HL-60 (cell line): ENCODE measurements around the gene EMD.
A peak's percentile ranks its signal among the peaks of the same experiment; 100 is the strongest.

Experiments used
- DNase-seq, 2 experiments: peaks; one replicate each; pipeline ENCODE4 v3.0.0-alpha.2; 2010 to 2020; ENCODE audit warnings: low read depth in 1 of 2, low spot score in 1 of 2
- H3K27ac ChIP-seq: fragments of 250-450 bp; sonication (Bioruptor Pico); replicated peaks from 2 replicates; pipeline ENCODE4 v1.5.1; 2020; ENCODE audit warnings: mild to moderate bottlenecking, moderate library complexity
- H3K27me3 ChIP-seq: fragments of 250-450 bp; sonication (Bioruptor Pico); 2 replicates; pipeline ENCODE4 v1.5.1; 2021; ENCODE audit warnings: mild to moderate bottlenecking, moderate library complexity; ENCODE audit not compliant: insufficient read depth, poor library complexity, severe bottlenecking
- H3K4me3 ChIP-seq: replicated peaks from 2 replicates; pipeline ENCODE4 v1.5.1; 2011; ENCODE audit warnings: mild to moderate bottlenecking, control low read depth, low read length; ENCODE audit not compliant: insufficient read depth
- CTCF ChIP-seq: IDR thresholded peaks from one replicate; pipeline ENCODE4 v1.5.1; 2011; ENCODE audit warnings: low read length, control low read depth, inconsistent platforms; ENCODE audit not compliant: insufficient read depth
- GABPA ChIP-seq: IDR thresholded peaks from 2 replicates; pipeline ENCODE4 v1.6.1; 2012; ENCODE audit warnings: low read depth
- POLR2AphosphoS5 ChIP-seq: IDR thresholded peaks from 2 replicates; pipeline ENCODE4 v1.6.1; 2012; ENCODE audit warnings: low read depth
- SPI1 ChIP-seq: IDR thresholded peaks from 2 replicates; pipeline ENCODE4 v1.6.1; 2012; ENCODE audit warnings: low read depth, mild to moderate bottlenecking, borderline replicate concordance
- TF ChIP-seq, protein P1 (sequence below): IDR thresholded peaks from 2 replicates; pipeline ENCODE4 v1.6.1; 2012; ENCODE audit warnings: low read depth; ENCODE audit not compliant: insufficient replicate concordance

The EMD gene

DNA sequence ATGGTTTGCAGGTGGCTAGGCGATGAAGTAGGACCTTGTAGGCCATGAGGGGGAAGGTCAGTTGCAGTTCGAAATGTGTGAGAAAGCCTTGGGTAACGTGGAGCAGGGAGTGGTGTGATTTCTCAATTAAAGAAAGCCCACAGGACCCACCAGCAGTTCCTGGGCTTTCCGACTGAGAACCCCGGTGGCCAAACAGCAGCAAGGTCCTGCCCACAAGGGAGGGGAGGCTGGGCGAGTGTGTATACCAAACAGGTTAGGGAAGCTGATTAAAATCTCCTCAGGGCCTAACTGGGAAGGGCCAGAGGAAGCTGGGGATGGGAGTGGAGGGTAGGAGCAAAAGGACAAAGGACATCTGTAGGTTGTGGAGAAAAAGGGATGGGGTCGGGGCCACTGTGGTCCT, 51.8 kb downstream of the EMD start:
- H3K27ac ChIP-seq, result peak overlapping the region; percentile 76

More for the DNA sequence above, 51.8 kb downstream of the EMD start:
- TF ChIP-seq SPI1 (no peak), CTCF (no peak), POLR2AphosphoS5 (no peak), GABPA (no peak)
- TF ChIP-seq, protein P1, sequence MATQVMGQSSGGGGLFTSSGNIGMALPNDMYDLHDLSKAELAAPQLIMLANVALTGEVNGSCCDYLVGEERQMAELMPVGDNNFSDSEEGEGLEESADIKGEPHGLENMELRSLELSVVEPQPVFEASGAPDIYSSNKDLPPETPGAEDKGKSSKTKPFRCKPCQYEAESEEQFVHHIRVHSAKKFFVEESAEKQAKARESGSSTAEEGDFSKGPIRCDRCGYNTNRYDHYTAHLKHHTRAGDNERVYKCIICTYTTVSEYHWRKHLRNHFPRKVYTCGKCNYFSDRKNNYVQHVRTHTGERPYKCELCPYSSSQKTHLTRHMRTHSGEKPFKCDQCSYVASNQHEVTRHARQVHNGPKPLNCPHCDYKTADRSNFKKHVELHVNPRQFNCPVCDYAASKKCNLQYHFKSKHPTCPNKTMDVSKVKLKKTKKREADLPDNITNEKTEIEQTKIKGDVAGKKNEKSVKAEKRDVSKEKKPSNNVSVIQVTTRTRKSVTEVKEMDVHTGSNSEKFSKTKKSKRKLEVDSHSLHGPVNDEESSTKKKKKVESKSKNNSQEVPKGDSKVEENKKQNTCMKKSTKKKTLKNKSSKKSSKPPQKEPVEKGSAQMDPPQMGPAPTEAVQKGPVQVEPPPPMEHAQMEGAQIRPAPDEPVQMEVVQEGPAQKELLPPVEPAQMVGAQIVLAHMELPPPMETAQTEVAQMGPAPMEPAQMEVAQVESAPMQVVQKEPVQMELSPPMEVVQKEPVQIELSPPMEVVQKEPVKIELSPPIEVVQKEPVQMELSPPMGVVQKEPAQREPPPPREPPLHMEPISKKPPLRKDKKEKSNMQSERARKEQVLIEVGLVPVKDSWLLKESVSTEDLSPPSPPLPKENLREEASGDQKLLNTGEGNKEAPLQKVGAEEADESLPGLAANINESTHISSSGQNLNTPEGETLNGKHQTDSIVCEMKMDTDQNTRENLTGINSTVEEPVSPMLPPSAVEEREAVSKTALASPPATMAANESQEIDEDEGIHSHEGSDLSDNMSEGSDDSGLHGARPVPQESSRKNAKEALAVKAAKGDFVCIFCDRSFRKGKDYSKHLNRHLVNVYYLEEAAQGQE, result no peak
- H3K27me3 ChIP-seq, result no peaks in the 10 kb centered on the region
- peak; percentile 43 to 75 for DNase-seq
- H3K4me3 ChIP-seq, result peak overlapping the region; percentile 25
